GM19193 (cell line): ENCODE results near the gene ALDH8A1.

Experiments used
- POLR2A ChIP-seq: IDR thresholded peaks from 4 replicates; pipeline ENCODE4 v1.6.1; 2011; ENCODE audit not compliant: insufficient read depth, insufficient read length; ENCODE audit errors: extremely low read depth

ALDH8A1 gene

DNA sequence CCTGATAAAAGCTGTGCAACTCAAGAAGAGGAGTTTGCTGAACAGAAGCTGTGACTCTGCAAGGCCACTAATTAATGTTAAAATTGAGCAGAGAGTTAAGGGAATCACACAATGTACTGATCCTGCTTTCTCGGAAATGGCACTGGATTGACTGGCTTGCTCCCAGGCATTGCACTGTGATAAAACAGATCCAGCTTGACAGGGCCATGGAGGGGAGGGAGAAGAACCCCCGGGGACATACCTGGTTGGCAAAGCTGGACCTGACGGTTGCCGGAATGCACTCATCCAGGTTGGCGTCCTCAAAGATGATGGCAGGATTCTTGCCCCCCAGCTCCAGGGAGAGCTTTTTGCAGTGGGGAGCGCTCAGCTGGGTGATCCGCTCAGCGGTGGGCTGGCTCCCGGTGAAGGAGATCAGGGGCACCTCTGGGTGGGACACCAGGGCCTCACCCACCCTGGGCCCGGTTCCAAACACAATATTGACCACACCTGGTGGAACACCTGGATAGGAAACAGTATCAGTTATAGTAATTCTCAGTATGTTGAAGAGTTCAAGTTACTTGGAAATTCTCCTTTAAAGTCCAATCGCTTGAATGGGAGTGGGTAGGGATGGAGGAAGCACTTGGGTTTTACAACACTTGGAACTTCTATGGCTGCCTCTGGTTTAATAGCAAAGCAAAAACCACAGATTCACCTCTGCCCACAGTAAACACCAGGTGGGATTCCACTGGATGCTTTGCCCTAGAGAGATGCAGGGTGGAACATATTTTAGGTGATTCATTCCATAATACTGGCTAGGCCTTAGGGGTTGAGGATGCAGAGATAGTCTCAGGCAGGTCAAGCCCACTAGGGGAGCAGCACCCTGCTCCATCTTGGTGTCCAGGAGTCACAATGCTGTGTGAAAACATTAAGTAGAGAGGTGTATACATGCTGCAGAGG lies 17.1 kb downstream of the ALDH8A1 start:
- TF ChIP-seq POLR2A, result no peak

DNA sequence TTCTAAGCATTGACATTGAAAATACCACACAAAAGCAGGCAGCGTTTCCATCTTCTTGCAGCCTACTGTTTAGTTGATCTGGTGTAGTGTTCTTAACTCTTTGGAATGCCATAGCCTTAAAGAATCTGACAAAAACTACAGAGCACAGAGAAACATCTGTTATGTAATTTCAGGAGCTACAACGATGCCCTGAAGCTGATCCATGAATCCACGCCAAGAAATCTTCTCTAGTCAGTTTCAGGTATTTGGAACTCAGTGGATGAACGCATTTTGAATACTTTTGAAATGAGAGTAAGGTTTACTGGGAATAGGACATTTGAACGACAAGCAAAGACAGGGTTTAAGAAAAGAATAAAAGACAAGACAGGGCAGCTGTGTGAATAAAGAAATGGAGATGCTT lies 17.8 kb downstream of the ALDH8A1 start:
- TF ChIP-seq POLR2A, result no peak

DNA sequence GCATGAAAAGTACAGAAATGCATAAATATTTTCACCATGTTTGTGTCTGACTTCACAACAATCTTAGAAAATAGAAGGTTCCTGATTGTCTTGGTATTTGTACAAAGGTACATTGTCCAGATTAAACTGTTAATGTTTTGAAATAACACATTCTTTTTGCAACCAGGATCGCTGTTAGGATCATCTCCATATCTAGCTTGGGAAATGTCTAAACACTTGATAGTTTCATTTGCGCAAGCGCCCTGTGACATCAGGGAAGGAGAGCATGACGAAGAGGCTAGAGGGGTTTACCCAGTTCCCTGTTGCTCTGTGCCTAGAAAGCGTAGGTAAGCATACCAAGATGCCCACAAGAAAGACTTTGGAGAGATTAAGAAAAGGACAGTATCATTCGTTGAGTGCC lies 19.4 kb downstream of the ALDH8A1 start:
- no peak for TF ChIP-seq POLR2A

DNA sequence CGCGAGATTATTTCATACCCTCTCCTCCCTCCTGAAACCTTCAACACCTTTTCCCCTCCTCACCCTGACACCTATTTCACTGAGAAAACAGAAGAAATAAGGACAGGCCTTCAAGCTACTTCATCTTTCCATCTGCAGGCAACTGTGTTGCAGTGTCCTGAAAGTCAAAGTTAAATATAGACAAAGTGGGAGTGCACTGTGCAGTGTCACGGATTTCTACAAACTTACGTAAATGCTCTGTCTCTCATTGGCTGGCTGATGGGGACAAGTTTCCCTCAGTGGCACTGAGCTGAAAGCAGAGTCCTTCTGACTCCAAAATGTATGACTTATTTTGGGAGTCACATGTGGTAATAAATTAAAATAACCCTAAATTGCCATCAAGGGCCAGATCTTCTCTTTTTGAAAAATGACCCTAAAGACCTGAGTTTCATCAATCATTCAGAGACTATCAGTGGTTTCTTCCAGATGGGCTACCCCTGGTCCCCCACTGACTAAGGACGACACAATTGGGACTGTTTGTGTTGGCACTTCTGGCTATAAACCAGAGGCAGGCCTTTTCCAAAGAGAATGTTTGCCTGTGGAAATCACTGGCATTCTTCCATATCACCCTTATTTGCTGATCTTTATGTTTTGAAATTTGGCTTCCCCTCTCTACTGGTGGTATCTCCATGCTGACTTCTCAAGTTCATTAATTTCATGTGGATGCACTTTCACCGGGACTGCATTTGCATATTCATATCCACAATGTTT lies 21.6 kb downstream of the ALDH8A1 start:
- TF ChIP-seq POLR2A, result no peak

DNA sequence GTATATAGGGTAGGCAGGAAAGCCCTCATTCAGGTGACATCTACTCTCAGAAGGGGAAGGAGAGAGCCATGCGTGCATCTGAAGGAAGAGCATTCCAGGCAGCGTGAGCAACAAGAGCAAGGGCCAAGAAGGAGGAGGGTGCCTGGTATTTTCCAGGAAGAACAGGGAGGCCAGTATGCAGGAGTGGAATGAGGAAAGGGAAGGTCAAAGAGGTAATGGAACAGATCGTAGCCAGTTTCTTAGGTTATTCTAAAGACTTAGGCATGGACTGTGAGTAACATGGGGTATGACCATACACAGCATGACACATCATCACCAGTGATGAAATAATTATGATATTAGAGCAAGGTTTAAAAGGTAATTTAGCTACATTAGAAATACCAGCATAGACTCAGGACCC lies 24.1 kb downstream of the ALDH8A1 start:
- no peak for TF ChIP-seq POLR2A

DNA sequence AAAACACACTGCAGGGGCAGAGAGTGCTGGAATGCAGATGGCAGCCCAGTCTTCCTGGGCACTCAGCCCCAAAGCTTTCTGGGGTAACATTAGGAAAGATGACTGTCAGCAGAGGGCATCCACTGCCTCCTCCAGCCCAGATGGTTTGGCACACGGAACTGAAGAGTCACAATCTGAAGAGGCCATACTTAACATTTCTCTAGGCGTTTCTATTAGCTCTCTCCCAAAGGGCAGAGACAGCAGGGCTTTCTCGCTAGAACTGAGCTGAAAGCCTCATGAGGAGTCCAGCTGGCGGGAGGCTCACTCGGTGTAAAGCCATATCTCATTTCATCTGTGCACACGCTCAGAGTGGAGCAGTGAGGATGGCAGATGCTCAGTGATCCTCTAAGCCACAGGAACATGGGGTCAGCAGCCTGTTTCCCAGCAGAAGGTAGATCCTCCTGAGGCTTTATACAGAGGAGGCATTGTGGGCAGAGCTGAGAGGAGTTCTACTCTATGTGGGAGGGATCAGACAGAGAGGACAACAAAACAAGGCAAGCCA lies 28.1 kb downstream of the ALDH8A1 start:
- TF ChIP-seq POLR2A, result no peak

DNA sequence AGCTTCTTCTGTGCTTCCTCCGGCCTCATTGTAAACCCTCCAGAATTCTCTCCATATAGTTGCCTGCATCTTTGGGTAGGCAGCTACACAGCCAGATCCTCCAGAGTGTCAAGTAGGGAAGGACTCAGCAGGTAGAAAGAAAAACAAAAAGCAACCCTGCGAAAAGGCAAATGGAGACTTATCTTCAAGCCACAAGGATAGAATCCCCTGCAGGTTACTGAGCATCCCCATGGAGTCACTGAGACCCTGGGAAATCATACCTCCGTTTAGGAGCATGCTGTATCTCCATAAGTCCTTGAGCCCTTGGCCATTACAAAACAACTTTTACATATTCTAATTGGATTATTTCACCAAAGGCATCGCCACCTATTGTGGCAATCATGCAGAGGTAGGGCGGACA lies 28.6 kb downstream of the ALDH8A1 start:
- TF ChIP-seq POLR2A, result no peak

DNA sequence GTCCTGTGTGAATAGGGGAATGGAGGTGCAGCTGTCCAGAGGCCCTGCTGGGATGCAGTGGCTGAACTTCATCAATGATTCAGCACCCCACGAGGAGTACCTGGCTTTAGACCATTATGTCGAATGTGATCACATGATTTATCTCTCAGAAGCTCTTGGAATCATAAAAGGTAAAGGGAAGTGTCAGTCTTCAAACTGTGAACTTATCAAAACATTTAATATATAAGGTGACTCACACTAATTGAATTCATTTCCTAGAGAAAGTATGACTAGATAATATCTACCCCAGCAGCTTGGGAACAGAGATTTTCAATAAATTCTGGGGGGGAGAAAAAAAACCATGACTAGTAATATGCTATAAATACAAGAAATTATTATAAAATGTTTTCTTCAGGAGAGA lies 29.5 kb downstream of the ALDH8A1 start:
- TF ChIP-seq POLR2A, result no peak

DNA sequence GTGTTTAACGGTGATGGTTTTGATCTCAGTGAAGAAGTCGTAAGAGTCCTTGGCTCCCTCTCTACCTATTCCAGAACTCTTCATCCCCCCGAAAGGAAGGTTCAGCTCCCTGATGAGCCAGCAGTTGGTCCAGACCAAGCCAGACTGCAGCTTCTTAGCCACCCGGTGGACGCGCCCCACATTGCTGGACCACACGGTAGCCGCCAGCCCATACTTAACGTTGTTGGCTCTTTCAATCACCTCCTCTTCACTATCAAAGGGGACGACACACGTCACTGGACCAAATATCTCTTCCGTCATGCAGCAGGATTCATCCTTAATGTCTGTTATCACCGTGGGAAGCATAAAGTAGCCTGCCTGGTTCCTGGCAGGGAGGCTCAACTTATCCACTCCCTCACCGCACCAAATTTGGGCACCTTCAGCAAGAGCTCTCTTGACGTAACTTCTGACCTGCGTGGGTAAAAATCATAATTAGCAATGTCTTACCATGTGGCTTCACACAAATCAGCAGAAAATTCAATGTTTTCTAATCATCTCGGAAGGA lies 31.4 kb downstream of the ALDH8A1 start:
- no peak for TF ChIP-seq POLR2A

DNA sequence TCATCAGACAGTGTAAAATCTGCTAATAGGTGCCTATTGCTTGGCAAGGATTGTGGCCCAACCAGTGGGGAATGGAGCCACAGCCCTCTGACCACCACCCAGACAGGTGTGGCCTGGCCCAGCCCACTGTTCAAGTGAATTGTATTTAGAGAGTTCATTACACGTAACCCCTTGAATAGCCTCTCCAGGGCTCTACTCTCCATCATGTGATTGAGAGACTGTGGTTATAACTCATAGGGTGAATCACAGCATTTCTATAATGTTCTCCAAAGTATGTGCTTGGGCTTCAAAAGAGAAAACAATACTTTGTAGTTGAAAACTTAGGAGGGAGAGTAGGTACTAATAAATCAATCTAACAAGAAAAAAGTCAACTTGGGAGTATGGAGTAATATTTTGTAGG lies 38.4 kb downstream of the ALDH8A1 start:
- TF ChIP-seq POLR2A, result no peak

DNA sequence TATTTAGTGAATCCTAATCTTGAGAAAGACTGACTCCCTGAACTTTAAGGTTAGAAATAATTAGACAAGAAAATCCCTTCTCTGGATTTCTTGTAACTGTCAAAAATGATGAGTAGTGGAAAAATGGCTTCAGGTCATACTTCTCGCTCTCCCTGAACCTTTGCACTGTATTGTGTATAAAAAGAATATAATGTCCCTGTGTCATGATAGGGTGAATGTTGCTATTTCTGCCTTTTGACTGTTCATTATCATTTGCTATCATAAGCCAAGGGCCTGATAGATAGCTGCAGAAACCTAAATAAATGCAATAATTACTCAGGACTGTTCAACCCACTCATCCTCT lies 39.3 kb downstream of the ALDH8A1 start:
- no peak for TF ChIP-seq POLR2A

DNA sequence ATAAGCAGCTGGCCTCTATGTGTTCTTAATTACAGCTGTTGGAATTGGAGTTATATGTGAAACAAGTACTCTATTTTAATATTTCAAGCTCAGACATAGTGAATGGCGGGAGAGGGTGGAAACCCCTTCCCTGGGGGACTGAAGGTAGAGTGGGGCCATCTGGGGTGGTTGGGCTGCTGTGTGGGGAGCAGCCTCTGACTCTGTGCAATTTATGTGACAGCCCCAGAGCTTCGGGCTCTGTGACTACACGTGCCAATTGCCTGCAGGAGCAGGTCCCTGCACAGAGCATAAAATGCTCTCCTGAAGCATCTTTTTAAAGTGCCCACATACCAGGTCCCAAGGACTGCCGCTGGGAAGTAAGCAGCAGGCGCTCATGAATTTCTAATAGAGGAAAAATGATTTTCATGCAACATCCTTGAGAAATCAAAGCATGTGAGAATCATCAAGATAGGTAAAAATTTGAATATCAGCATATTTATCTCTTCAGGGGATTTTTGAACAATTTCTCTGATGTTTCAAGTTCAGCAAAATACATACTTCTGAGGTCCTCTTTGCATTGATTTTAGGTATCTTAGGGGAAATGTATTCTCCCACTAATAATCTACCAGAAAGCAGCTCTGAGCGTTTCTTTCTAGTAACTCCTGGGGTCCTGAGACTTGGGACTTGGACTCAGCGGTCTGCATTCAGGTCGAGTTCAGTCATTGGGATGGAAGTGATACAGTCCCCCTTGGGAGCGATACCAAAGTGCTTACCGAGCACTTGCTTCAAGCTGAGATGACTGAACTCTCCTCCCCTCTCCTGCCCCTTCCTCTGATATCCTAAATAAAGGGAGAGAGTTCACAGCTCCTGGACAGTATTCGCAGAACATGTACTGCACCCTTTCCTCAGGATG lies 40.0 kb downstream of the ALDH8A1 start:
- TF ChIP-seq POLR2A, result no peak

DNA sequence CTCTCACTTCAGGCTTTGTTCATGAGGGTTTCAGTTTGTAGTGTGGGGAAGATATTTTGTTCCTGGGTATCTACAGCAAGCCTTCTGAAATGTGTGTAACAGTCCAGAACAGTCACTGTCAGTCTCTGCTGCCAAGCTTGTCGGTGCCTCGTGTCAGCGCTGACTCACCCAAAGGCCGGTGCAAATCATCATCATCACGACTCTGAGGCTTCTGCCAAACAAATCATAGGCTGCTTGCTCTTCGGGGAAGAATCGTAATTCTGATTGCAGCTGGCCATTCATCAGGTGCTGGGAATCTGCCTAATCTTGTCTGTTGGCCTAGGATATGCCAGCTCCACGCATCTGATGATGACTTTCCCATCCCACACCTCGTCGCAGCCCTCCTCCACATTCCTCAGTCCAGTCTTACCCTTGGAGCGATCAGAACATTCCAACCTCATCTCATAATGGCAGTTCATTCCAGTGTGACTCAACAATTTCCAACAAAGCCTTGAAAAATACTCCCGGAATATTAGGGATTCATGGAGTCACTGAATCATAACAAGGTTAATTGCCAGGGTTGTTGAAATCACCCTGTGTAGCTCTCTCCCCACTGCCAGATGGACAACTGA lies 40.9 kb downstream of the ALDH8A1 start:
- TF ChIP-seq POLR2A, result no peak

DNA sequence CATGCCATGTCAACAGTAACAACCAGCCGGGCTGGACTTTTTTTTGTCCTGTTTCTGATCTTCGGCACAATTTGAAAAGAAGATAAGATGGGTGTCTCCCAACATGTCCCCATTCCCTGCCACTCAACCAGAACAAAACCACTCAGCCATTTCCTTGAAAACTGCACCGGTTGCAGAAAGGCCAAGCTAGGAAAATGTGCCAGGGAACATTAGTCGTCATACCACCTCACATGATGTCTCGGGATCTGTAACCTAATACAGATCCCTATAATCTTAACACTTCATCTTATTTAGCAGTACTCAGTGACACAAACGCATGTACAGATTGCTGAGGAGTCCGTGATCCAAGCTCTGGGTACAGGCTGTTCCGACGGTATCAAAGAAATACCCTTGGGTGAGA lies 46.5 kb downstream of the ALDH8A1 start:
- no peak for TF ChIP-seq POLR2A

DNA sequence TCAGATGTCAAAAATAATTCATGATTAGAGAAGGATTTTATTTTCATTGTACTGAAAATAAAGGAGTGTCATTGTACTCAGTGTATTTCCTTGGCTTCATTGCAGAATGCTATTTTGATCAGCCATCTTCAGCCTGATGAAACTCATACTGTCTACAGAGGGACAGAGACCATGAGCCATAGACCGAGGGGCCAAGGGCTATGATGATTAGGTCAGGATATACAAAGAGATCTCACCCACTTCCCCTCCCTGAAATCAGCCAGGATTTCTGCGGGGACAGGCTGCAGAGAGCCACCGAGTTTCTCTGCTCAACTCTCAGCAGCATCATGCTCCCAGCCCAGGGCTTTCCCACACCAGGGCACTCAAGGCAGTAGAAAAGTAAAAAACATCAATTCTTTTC lies 47.0 kb downstream of the ALDH8A1 start:
- TF ChIP-seq POLR2A, result no peak
